Posterior cingulate gyrus (tissue), 11 donors: Measurements from ENCODE around the gene WDFY4.

Source experiments
- DNase-seq, 10 donors: peaks; one replicate each; pipeline versions ENCODE4 v3.0.0 to v3.0.0-alpha.2; 2020 to 2021; ENCODE audit warnings: mixed read lengths in 3 of 10
- intact Hi-C: fragments of 100-400 bp; cut with DNase I; formaldehyde crosslinking; loops from one replicate; pipeline ENCODE4 v1.15.1; 2023

WDFY4 gene

GRCh38 chr10:48765039-48765438 lies 80.4 kb downstream of the WDFY4 start:
- DNase-seq, result no peak
- intact Hi-C loops, result no loop called here

- no peak for DNase-seq
Observed at GRCh38 chr10:48765527-48765926, 80.9 kb downstream of the WDFY4 start.

GRCh38 chr10:48767373-48768143 lies 82.9 kb downstream of the WDFY4 start:
- intact Hi-C loops, result no loop called here
- no peak for DNase-seq

More at GRCh38 chr10:48765527-48765926, 80.9 kb downstream of the WDFY4 start:
- intact Hi-C loops, result no loop called here

- intact Hi-C loops, result no loop called here
Observed at GRCh38 chr10:48768144-48768766, 83.6 kb downstream of the WDFY4 start.

GRCh38 chr10:48768926-48769325 lies 84.3 kb downstream of the WDFY4 start:
- no peak for DNase-seq
- intact Hi-C loops, result no loop called here

More at GRCh38 chr10:48768144-48768766, 83.6 kb downstream of the WDFY4 start:
- no peak for DNase-seq

GRCh38 chr10:48769706-48770435 lies 85.2 kb downstream of the WDFY4 start:
- intact Hi-C loops, result no loop called here
- DNase-seq, result no peak

GRCh38 chr10:48770561-48771089 lies 86.0 kb downstream of the WDFY4 start:
- DNase-seq, result no peak
- intact Hi-C loops, result no loop called here

GRCh38 chr10:48771234-48771633 lies 86.6 kb downstream of the WDFY4 start:
- DNase-seq, result no peak
- intact Hi-C loops, result no loop called here

GRCh38 chr10:48772059-48772458 lies 87.4 kb downstream of the WDFY4 start:
- intact Hi-C loops, result no loop called here
- DNase-seq, result no peak

GRCh38 chr10:48773580-48773979 lies 88.9 kb downstream of the WDFY4 start:
- intact Hi-C loops, result no loop called here
- no peak for DNase-seq

GRCh38 chr10:48774416-48775205 lies 89.9 kb downstream of the WDFY4 start:
- intact Hi-C loops, result no loop called here
- no peak for DNase-seq

- intact Hi-C loops, result no loop called here
- no peak for DNase-seq
Observed at GRCh38 chr10:48775206-48775517, 90.5 kb downstream of the WDFY4 start.

GRCh38 chr10:48776005-48776522 lies 91.4 kb downstream of the WDFY4 start:
- intact Hi-C loops, result no loop called here
- peak in 1 of 10 donors; percentile 52 for DNase-seq

GRCh38 chr10:48776528-48776927 lies 91.9 kb downstream of the WDFY4 start:
- no peak for DNase-seq
- intact Hi-C loops, result no loop called here

GRCh38 chr10:48777110-48777509 lies 92.4 kb downstream of the WDFY4 start:
- DNase-seq, result no peak

GRCh38 chr10:48778193-48778857 lies 93.7 kb downstream of the WDFY4 start:
- intact Hi-C loops, result no loop called here
- DNase-seq, result peak in 1 of 10 donors; percentile 54

More at GRCh38 chr10:48777110-48777509, 92.4 kb downstream of the WDFY4 start:
- intact Hi-C loops, result no loop called here

GRCh38 chr10:48779077-48779476 lies 94.4 kb downstream of the WDFY4 start:
- peak in 1 of 10 donors; percentile 72 for DNase-seq
- intact Hi-C loops, result no loop called here

GRCh38 chr10:48779546-48780152 lies 95.0 kb downstream of the WDFY4 start:
- intact Hi-C loops, result no loop called here
- no peak for DNase-seq

GRCh38 chr10:48780341-48780740 lies 95.7 kb downstream of the WDFY4 start:
- intact Hi-C loops, result no loop called here
- DNase-seq, result peak in 1 of 10 donors; percentile 49
